ENCODE measurements around the gene SLC6A8. TPM values are rescaled to one million over a fixed set of nuclear protein-coding genes. Genes with fewer than 3 reads are reported as not detected.

SLC6A8 gene
- total RNA-seq, 2 experiments from 2014 or later = 2.5 to 2.7 TPM

- DNase-seq = no peak
- intact Hi-C loops (cut with micrococcal nuclease) = loop anchor here (10.0 kb wide), 1 partner anchor 63 kb away; no protein-coding TSS in a partner anchor
- H3K27ac Mint-ChIP-seq = no peak overlapping the region
- no peaks in the 10 kb centered on the region for H3K4me1 Mint-ChIP-seq (ENCODE audit: low read depth)
- no peaks in the 10 kb centered on the region for H3K9me3 Mint-ChIP-seq
- ATAC-seq = no peak
- peak overlapping the region; percentile 69 for H3K4me3 Mint-ChIP-seq
- TF ChIP-seq CTCF (IDR thresholded peaks at IDR 0.05) = no peak
- ChIA-PET CTCF (interaction anchor here (0.8 to 5.4 kb wide), 31 partner anchors 9 to 726 kb away, joined by 3 to 42 read pairs (median 5); partner anchors contain the start of gene DUSP9), POLR2A (interaction anchor here (1.0 kb wide), 1 partner anchor 133 kb away, joined by 3 read pairs; no protein-coding TSS in a partner anchor)
- peaks cover 13% of the 10 kb centered on the region for H3K27me3 Mint-ChIP-seq
- H3K36me3 Mint-ChIP-seq (ENCODE audit: low read depth) = no peaks in the 10 kb centered on the region
Observed at GRCh38 chrX:153667281-153667955, 20.3 kb upstream of the SLC6A8 start.

DNA sequence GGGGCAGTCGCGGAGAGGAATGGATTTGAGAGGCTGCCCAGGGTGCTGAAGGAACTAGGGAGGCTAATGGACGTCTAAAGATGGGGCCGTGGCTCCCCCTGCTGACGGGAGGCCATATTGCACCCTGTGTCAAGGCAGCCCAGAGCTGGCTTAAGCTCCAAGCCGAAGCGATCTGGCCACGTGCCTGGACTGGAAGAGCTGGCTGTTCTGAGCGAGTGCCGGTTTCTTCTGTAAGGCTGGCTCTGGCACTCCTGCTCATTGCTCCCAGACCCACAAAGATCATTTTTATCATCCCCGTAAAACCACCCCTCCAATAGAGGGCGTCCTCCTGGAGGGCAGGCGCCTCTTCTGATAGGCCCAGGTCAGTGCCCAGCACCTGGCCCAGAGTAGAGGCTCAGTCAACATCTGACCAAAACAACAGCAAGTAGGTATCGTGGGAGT is 19.8 kb upstream of the SLC6A8 start:
- peak; percentile 89 for DNase-seq
- TF ChIP-seq CTCF (IDR thresholded peaks at IDR 0.05) = peak; percentile 65
- Mint-ChIP-seq H3K9me3 (no peaks in the 10 kb centered on the region), H3K36me3 (ENCODE audit: low read depth) (no peaks in the 10 kb centered on the region), H3K27ac (no peak overlapping the region), H3K4me3 (peak overlapping the region; percentile 69), H3K4me1 (ENCODE audit: low read depth) (peaks cover 2% of the 10 kb centered on the region), H3K27me3 (peaks cover 15% of the 10 kb centered on the region)
- POLR2A ChIA-PET = no interaction called here
- intact Hi-C loops (cut with micrococcal nuclease) = loop anchor here (10.0 kb wide), 1 partner anchor 63 kb away; no protein-coding TSS in a partner anchor
- CTCF ChIA-PET = interaction anchor here (0.6 to 5.4 kb wide), 34 partner anchors 10 to 726 kb away, joined by 3 to 42 read pairs (median 5); partner anchors contain the start of gene DUSP9
- ATAC-seq = peak; percentile 93

- H3K27ac Mint-ChIP-seq = no peak overlapping the region
Observed at GRCh38 chrX:153668423-153669173, 19.1 kb upstream of the SLC6A8 start.

GRCh38 chrX:153669174-153669890 is 18.4 kb upstream of the SLC6A8 start:
- peak; percentile 37 for DNase-seq
- intact Hi-C loops (cut with micrococcal nuclease) = loop anchor here (10.0 kb wide), 1 partner anchor 65 kb away; no protein-coding TSS in a partner anchor
- H3K36me3 Mint-ChIP-seq (ENCODE audit: low read depth) = no peaks in the 10 kb centered on the region
- CTCF ChIA-PET = interaction anchor here (0.7 to 5.4 kb wide), 16 partner anchors 11 to 728 kb away, joined by 3 to 42 read pairs (median 7); partner anchors contain the start of gene DUSP9
- H3K9me3 Mint-ChIP-seq = no peaks in the 10 kb centered on the region
- POLR2A ChIA-PET = no interaction called here
- peaks cover 21% of the 10 kb centered on the region for H3K27me3 Mint-ChIP-seq
- peak; percentile 84 for TF ChIP-seq CTCF (IDR thresholded peaks at IDR 0.05)
- H3K27ac Mint-ChIP-seq = no peak overlapping the region
- H3K4me3 Mint-ChIP-seq = no peak overlapping the region
- peaks cover 2% of the 10 kb centered on the region for H3K4me1 Mint-ChIP-seq (ENCODE audit: low read depth)
- peak; percentile 61 for ATAC-seq

More at GRCh38 chrX:153668423-153669173, 19.1 kb upstream of the SLC6A8 start:
- CTCF ChIA-PET = interaction anchor here (0.6 to 5.4 kb wide), 35 partner anchors 10 to 727 kb away, joined by 3 to 42 read pairs (median 5); partner anchors contain the start of gene DUSP9
- no peak for TF ChIP-seq CTCF (IDR thresholded peaks at IDR 0.05)
- ATAC-seq = no peak
- H3K36me3 Mint-ChIP-seq (ENCODE audit: low read depth) = no peaks in the 10 kb centered on the region
- no peak overlapping the region for H3K4me3 Mint-ChIP-seq
- peaks cover 2% of the 10 kb centered on the region for H3K4me1 Mint-ChIP-seq (ENCODE audit: low read depth)
- no peaks in the 10 kb centered on the region for H3K9me3 Mint-ChIP-seq
- H3K27me3 Mint-ChIP-seq = peaks cover 17% of the 10 kb centered on the region
- intact Hi-C loops (cut with micrococcal nuclease) = loop anchor here (10.0 kb wide), 1 partner anchor 64 kb away; no protein-coding TSS in a partner anchor
- POLR2A ChIA-PET = no interaction called here
- DNase-seq = no peak

Data from activated CD8-positive, alpha-beta T cell treated with anti-CD3 and anti-CD28 coated beads for 36 hours (primary cell).